ENCODE measurements around the gene ERGIC1. TPM values are rescaled to one million over a fixed set of nuclear protein-coding genes. Genes with fewer than 3 reads are reported as not detected.

The ERGIC1 gene
- total and polyA plus RNA-seq, 10 of the 15 experiments (the other 5 are each of a cell fraction or from before 2014, with no cell fraction given) = 8.8 to 104 (median 76.3) TPM

GRCh38 chr5:172950176-172950965, 116.3 kb downstream of the ERGIC1 start:
- 88% methylated on average over 12 of the region's 12 CpGs for WGBS (ENCODE audit: insufficient coverage, insufficient replicate concordance, low lambda C conversion rate, missing lambda C conversion rate)
- FAIRE-seq = no peak
- no peak for ATAC-seq

More at GRCh38 chr5:172950176-172950965, 116.3 kb downstream of the ERGIC1 start:
- in situ Hi-C loops (cut with MboI) = no loop called here
- no peaks in the 10 kb centered on the region for H3K4me1 ChIP-seq (ENCODE audit: control insufficient read depth, insufficient read depth, low read length)
- BruUV-seq (replicated peaks) = no TSS peak
- no peaks in the 10 kb centered on the region for H3K9me3 ChIP-seq (replicated peaks; ENCODE audit: control insufficient read depth, insufficient read depth, low read length)
- peaks cover 1 to 6% of the 10 kb centered on the region in 2 experiments; a peak in 1 of 4 replicates for H3K36me3 ChIP-seq (ENCODE audit: control insufficient read depth in 2 of 2, insufficient read depth in 2 of 2, low read length in 1 of 2)
- no peak overlapping the region for H3K9ac ChIP-seq (ENCODE audit: control insufficient read depth, insufficient read depth, low read length)
- H3K27ac ChIP-seq (ENCODE audit: control insufficient read depth, insufficient read depth) = no peak overlapping the region
- ChIA-PET POLR2A (no interaction called here), SMC1A (ENCODE audit: uncharacterized antibody, unreplicated experiment) (interaction anchor here (1.4 kb wide), 1 partner anchor 17 kb away, joined by 3 read pairs; no protein-coding TSS in a partner anchor), CTCF (interaction anchor here (1.7 kb wide), 1 partner anchor 18 kb away, joined by 7 read pairs; no protein-coding TSS in a partner anchor), RAD21 (ENCODE audit: unreplicated experiment) (no interaction called here)
- no peak for DNase-seq (ENCODE audit: low read depth, low spot score)
- no peak overlapping the region for H3K4me3 ChIP-seq
- no peaks in the 10 kb centered on the region for H3K79me2 ChIP-seq (ENCODE audit: control insufficient read depth, insufficient read depth, low read length)
- no peaks in the 10 kb centered on the region for H3K27me3 ChIP-seq (replicated peaks in 1 of 2; ENCODE audit: control insufficient read depth in 2 of 2, insufficient read depth in 2 of 2, low read length in 1 of 2)
- intact Hi-C loops (cut with micrococcal nuclease; ENCODE audit: unreplicated experiment) = no loop called here
- no peak overlapping the region for H2AFZ ChIP-seq (ENCODE audit: control insufficient read depth, low read depth, low read length)
- H3K4me2 ChIP-seq (ENCODE audit: control insufficient read depth, insufficient read depth) = no peak overlapping the region
- no peaks in the 10 kb centered on the region for H4K20me1 ChIP-seq (ENCODE audit: control insufficient read depth, insufficient read depth)
- TF ChIP-seq USF1 (IDR thresholded peaks at IDR 0.05; ENCODE audit: borderline replicate concordance, extremely low read length, insufficient read depth, low read depth, low read length) (no peak), SREBF2 (IDR thresholded peaks at IDR 0.05; ENCODE audit: low read length) (no peak), SMAD5 (IDR thresholded peaks at IDR 0.05; ENCODE audit: low read depth) (no peak), IKZF2 (IDR thresholded peaks at IDR 0.05) (no peak), ZBTB40 (IDR thresholded peaks at IDR 0.05; ENCODE audit: borderline replicate concordance) (no peak), MTA2 (IDR thresholded peaks at IDR 0.05; ENCODE audit: low read depth) (no peak), DPF2 (IDR thresholded peaks at IDR 0.05) (no peak), ZNF274 (IDR thresholded peaks at IDR 0.05; ENCODE audit: insufficient read depth, insufficient read length) (no peak), E2F4 (IDR thresholded peaks at IDR 0.05; ENCODE audit: low read depth, low read length) (no peak), WRNIP1 (IDR thresholded peaks at IDR 0.05; ENCODE audit: borderline replicate concordance, low read depth, low read length) (no peak), BHLHE40 (IDR thresholded peaks at IDR 0.05; ENCODE audit: borderline replicate concordance in 1 of 2, low read depth in 2 of 2, low read length in 1 of 2) (no peak)
